Activated naive CD8-positive, alpha-beta T cell treated with anti-CD3 and anti-CD28 coated beads, Interleukin-2, amount 10 ng/mL, durations not matched to agents 7 days and 5 days (primary cell): ENCODE results near the gene TMA7. TPM values are rescaled to one million over a fixed set of nuclear protein-coding genes. Genes with fewer than 3 reads are reported as not detected.
"Not testable (repeated sequence)": the region's sequence is repeated elsewhere in the genome, so short reads cannot be mapped to it uniquely, and the experiment has no call there.

Experiments
- ATAC-seq: fragments of 150-1000 bp; cut with Tn5 transposase; one replicate; pipeline ENCODE4 v1.10.0; 2021; ENCODE audit warnings: low read depth, moderate library complexity
- POLR2A ChIA-PET: fragments of 350-600 bp; sonication (Branson Sonifier 250); formaldehyde crosslinking; loops from one replicate; lab custom pipeline; 2021; ENCODE audit warnings: antibody characterized with exemption; lab: Charles Lee
- DNase-seq: peaks from one replicate; pipeline ENCODE4 v3.0.0; 2021
- H3K27ac Mint-ChIP-seq: one replicate; pipeline ENCODE4 v1.8.0; 2022; ENCODE audit warnings: mild to moderate bottlenecking, mixed read lengths
- H3K27me3 Mint-ChIP-seq: one replicate; pipeline ENCODE4 v1.8.0; 2022; ENCODE audit warnings: mild to moderate bottlenecking, moderate library complexity, mixed read lengths
- H3K36me3 Mint-ChIP-seq: one replicate; pipeline ENCODE4 v1.8.0; 2021; ENCODE audit warnings: mild to moderate bottlenecking, mixed read lengths
- H3K4me1 Mint-ChIP-seq: one replicate; pipeline ENCODE4 v1.8.0; 2021; ENCODE audit warnings: mixed read lengths
- H3K4me3 Mint-ChIP-seq: one replicate; pipeline ENCODE4 v1.8.0; 2022; ENCODE audit warnings: mild to moderate bottlenecking, moderate library complexity, mixed read lengths
- H3K9me3 Mint-ChIP-seq: one replicate; pipeline ENCODE4 v1.8.0; 2021; ENCODE audit warnings: mixed read lengths
- total RNA-seq, 2 experiments: library from RNA; stranded (reverse); gene quantifications; one replicate each; pipeline ENCODE4 v1.2.3, GENCODE V29; 2021

The TMA7 gene
- total RNA-seq, 2 experiments from 2014 or later, result 260 to 263 TPM

- H3K4me3 Mint-ChIP-seq, result peak overlapping the region; percentile 88
- POLR2A ChIA-PET, result interaction anchor here (0.7 to 6.5 kb wide), 11 partner anchors 9 to 446 kb away, joined by 3 to 57 read pairs (median 9); partner anchors contain the start of genes ATRIP, CCDC51, PFKFB4 and SHISA5
- no peaks in the 10 kb centered on the region for H3K9me3 Mint-ChIP-seq
- H3K27me3 Mint-ChIP-seq, result no peaks in the 10 kb centered on the region
- H3K27ac Mint-ChIP-seq, result peak overlapping the region; percentile 99
- ATAC-seq (no peak), DNase-seq (no peak)
- H3K36me3 Mint-ChIP-seq, result peaks cover 29% of the 10 kb centered on the region
- peaks cover 44% of the 10 kb centered on the region for H3K4me1 Mint-ChIP-seq
These were observed 33.5 kb downstream of the TMA7 start for GRCh38 chr3:48473617-48473952.

GRCh38 chr3:48474031-48474430 lies 34.0 kb downstream of the TMA7 start:
- not testable (repeated sequence) for H3K4me3 Mint-ChIP-seq, H3K27me3 Mint-ChIP-seq, ATAC-seq, H3K9me3 Mint-ChIP-seq
- peak; percentile 10 for DNase-seq
- peaks cover 28% of the 10 kb centered on the region for H3K36me3 Mint-ChIP-seq
- POLR2A ChIA-PET, result interaction anchor here (0.7 to 6.5 kb wide), 10 partner anchors 9 to 446 kb away, joined by 3 to 57 read pairs (median 12); partner anchors contain the start of genes ATRIP, CCDC51, PFKFB4 and SHISA5
- H3K4me1 Mint-ChIP-seq, result peaks cover 44% of the 10 kb centered on the region
- peak overlapping the region; percentile 99 for H3K27ac Mint-ChIP-seq

GRCh38 chr3:48474619-48475018 lies 34.6 kb downstream of the TMA7 start:
- Mint-ChIP-seq H3K36me3 (peaks cover 24% of the 10 kb centered on the region), H3K9me3 (no peaks in the 10 kb centered on the region), H3K27ac (peak overlapping the region; percentile 77), H3K4me1 (peaks cover 42% of the 10 kb centered on the region), H3K27me3 (no peaks in the 10 kb centered on the region), H3K4me3 (peak overlapping the region; percentile 17)
- POLR2A ChIA-PET, result interaction anchor here (0.7 to 6.5 kb wide), 4 partner anchors 28 to 35 kb away, joined by 3 to 57 read pairs (median 32); partner anchors contain the start of genes ATRIP, CCDC51 and TMA7
- no peak for ATAC-seq
- DNase-seq, result peak; percentile 25

- peak; percentile 23 for DNase-seq
- no peak for ATAC-seq
- Mint-ChIP-seq H3K36me3 (peaks cover 24% of the 10 kb centered on the region), H3K27ac (peak overlapping the region; percentile 77), H3K4me1 (peaks cover 41% of the 10 kb centered on the region), H3K4me3 (no peak overlapping the region), H3K27me3 (no peaks in the 10 kb centered on the region), H3K9me3 (no peaks in the 10 kb centered on the region)
- POLR2A ChIA-PET, result interaction anchor here (0.7 to 6.5 kb wide), 2 partner anchors 28 to 29 kb away, joined by 3 to 57 read pairs; partner anchors contain the start of gene ATRIP
These were observed 35.1 kb downstream of the TMA7 start for GRCh38 chr3:48475188-48475587.

GRCh38 chr3:48476426-48477053 lies 36.5 kb downstream of the TMA7 start:
- Mint-ChIP-seq H3K27ac (peak overlapping the region; percentile 54), H3K4me1 (peaks cover 37% of the 10 kb centered on the region), H3K9me3 (no peaks in the 10 kb centered on the region), H3K4me3 (no peak overlapping the region), H3K27me3 (no peaks in the 10 kb centered on the region), H3K36me3 (peaks cover 25% of the 10 kb centered on the region)
- ATAC-seq, result no peak
- POLR2A ChIA-PET, result interaction anchor here (0.5 to 3.1 kb wide), 4 partner anchors 10 to 963 kb away, joined by 3 to 16 read pairs (median 4); partner anchors contain the start of gene SHISA5
- DNase-seq, result peak; percentile 29

GRCh38 chr3:48477959-48478520 lies 38.0 kb downstream of the TMA7 start:
- H3K4me1 Mint-ChIP-seq, result peaks cover 33% of the 10 kb centered on the region
- peak overlapping the region; percentile 85 for H3K4me3 Mint-ChIP-seq
- no peaks in the 10 kb centered on the region for H3K9me3 Mint-ChIP-seq
- no peaks in the 10 kb centered on the region for H3K27me3 Mint-ChIP-seq
- peak overlapping the region; percentile 98 for H3K27ac Mint-ChIP-seq
- peaks cover 25% of the 10 kb centered on the region for H3K36me3 Mint-ChIP-seq
- POLR2A ChIA-PET, result interaction anchor here (2.1 to 3.1 kb wide), 2 partner anchors 12 to 26 kb away, joined by 11 to 16 read pairs; partner anchors contain the start of gene SHISA5
- DNase-seq (no peak), ATAC-seq (no peak)

- peak; percentile 75 for DNase-seq
- no peaks in the 10 kb centered on the region for H3K27me3 Mint-ChIP-seq
These were observed 38.8 kb downstream of the TMA7 start for GRCh38 chr3:48478626-48479555.

GRCh38 chr3:48480891-48481290 lies 40.8 kb downstream of the TMA7 start:
- POLR2A ChIA-PET, DNase-seq, H3K27me3 Mint-ChIP-seq, H3K9me3 Mint-ChIP-seq, H3K27ac Mint-ChIP-seq, H3K4me3 Mint-ChIP-seq, ATAC-seq: not testable (repeated sequence)
- Mint-ChIP-seq H3K36me3 (peaks cover 20% of the 10 kb centered on the region), H3K4me1 (peaks cover 23% of the 10 kb centered on the region)

More at GRCh38 chr3:48478626-48479555, 38.8 kb downstream of the TMA7 start:
- H3K9me3 Mint-ChIP-seq, result no peaks in the 10 kb centered on the region
- peak overlapping the region; percentile 85 for H3K4me3 Mint-ChIP-seq
- H3K27ac Mint-ChIP-seq, result peak overlapping the region; percentile 98
- peaks cover 26% of the 10 kb centered on the region for H3K4me1 Mint-ChIP-seq
- peak; percentile 91 for ATAC-seq
- H3K36me3 Mint-ChIP-seq, result peaks cover 25% of the 10 kb centered on the region
- POLR2A ChIA-PET, result interaction anchor here (0.6 to 3.1 kb wide), 7 partner anchors 9 to 33 kb away, joined by 3 to 16 read pairs (median 10); partner anchors contain the start of genes ATRIP and SHISA5

- POLR2A ChIA-PET, result interaction anchor here (1.1 kb wide), 1 partner anchor 10 kb away, joined by 3 read pairs; no protein-coding TSS in a partner anchor
- peaks cover 11% of the 10 kb centered on the region for H3K36me3 Mint-ChIP-seq
- DNase-seq, H3K27ac Mint-ChIP-seq, ATAC-seq, H3K27me3 Mint-ChIP-seq, H3K9me3 Mint-ChIP-seq, H3K4me3 Mint-ChIP-seq: not testable (repeated sequence)
- peaks cover 17% of the 10 kb centered on the region for H3K4me1 Mint-ChIP-seq
These were observed 42.8 kb downstream of the TMA7 start for GRCh38 chr3:48482822-48483221.

- Mint-ChIP-seq H3K36me3 (peaks cover 6% of the 10 kb centered on the region), H3K27me3 (no peaks in the 10 kb centered on the region), H3K27ac (no peak overlapping the region), H3K4me1 (no peaks in the 10 kb centered on the region), H3K4me3 (no peak overlapping the region), H3K9me3 (no peaks in the 10 kb centered on the region)
- no peak for DNase-seq
- POLR2A ChIA-PET, result no interaction called here
- no peak for ATAC-seq
These were observed 46.9 kb downstream of the TMA7 start for GRCh38 chr3:48486952-48487351.

GRCh38 chr3:48492461-48493202 lies 52.6 kb downstream of the TMA7 start:
- ATAC-seq (no peak), DNase-seq (no peak)
- peaks cover 1% of the 10 kb centered on the region for H3K4me1 Mint-ChIP-seq
- no peaks in the 10 kb centered on the region for H3K9me3 Mint-ChIP-seq
- H3K36me3 Mint-ChIP-seq, result peaks cover 16% of the 10 kb centered on the region
- H3K27ac Mint-ChIP-seq, result no peak overlapping the region
- no peak overlapping the region for H3K4me3 Mint-ChIP-seq
- POLR2A ChIA-PET, result interaction anchor here (0.6 to 0.7 kb wide), 2 partner anchors 23 to 29 kb away, joined by 5 to 6 read pairs; no protein-coding TSS in a partner anchor
- H3K27me3 Mint-ChIP-seq, result no peaks in the 10 kb centered on the region

- H3K4me3 Mint-ChIP-seq, result no peak overlapping the region
- H3K36me3 Mint-ChIP-seq, result peaks cover 20% of the 10 kb centered on the region
- H3K27ac Mint-ChIP-seq, result no peak overlapping the region
- POLR2A ChIA-PET, result interaction anchor here (0.7 kb wide), 1 partner anchor 30 kb away, joined by 6 read pairs; no protein-coding TSS in a partner anchor
- ATAC-seq (no peak), DNase-seq (no peak)
- H3K9me3 Mint-ChIP-seq, result no peaks in the 10 kb centered on the region
- peaks cover 3% of the 10 kb centered on the region for H3K4me1 Mint-ChIP-seq
- H3K27me3 Mint-ChIP-seq, result no peaks in the 10 kb centered on the region
These were observed 53.1 kb downstream of the TMA7 start for GRCh38 chr3:48493203-48493501.
